ENCODE measurements around the gene CD84. TPM values are rescaled to one million over a fixed set of nuclear protein-coding genes. Genes with fewer than 3 reads are reported as not detected.
"Not testable (repeated sequence)": the region's sequence is repeated elsewhere in the genome, so short reads cannot be mapped to it uniquely, and the experiment has no call there.

CD84 gene, protein sequence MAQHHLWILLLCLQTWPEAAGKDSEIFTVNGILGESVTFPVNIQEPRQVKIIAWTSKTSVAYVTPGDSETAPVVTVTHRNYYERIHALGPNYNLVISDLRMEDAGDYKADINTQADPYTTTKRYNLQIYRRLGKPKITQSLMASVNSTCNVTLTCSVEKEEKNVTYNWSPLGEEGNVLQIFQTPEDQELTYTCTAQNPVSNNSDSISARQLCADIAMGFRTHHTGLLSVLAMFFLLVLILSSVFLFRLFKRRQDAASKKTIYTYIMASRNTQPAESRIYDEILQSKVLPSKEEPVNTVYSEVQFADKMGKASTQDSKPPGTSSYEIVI
- 1 to 10 TPM in 9 of 10 donors, under 1 TPM in 1; 0.71 to 3.8 (median 1.8) TPM for polyA plus RNA-seq (ENCODE audit: insufficient read length in 10 of 10)
- long read RNA-seq, donor 1: 0 reads
- long read RNA-seq, donor 2: 0 reads
- long read RNA-seq, donor 3: 0 reads
- long read RNA-seq, donor 4: 0 reads
- long read RNA-seq, donor 5, full-length matches to known transcripts: 1 of 1 reads
- long read RNA-seq, donor 5, partial matches to known transcripts: 0 of 1 reads
- long read RNA-seq, donor 5, other reads (novel, unspliced or antisense): 0 of 1 reads
- long read RNA-seq, donor 6: 0 reads
- long read RNA-seq, donor 7: 0 reads
- long read RNA-seq, donor 8: 0 reads
- long read RNA-seq, donor 9: 0 reads

DNA sequence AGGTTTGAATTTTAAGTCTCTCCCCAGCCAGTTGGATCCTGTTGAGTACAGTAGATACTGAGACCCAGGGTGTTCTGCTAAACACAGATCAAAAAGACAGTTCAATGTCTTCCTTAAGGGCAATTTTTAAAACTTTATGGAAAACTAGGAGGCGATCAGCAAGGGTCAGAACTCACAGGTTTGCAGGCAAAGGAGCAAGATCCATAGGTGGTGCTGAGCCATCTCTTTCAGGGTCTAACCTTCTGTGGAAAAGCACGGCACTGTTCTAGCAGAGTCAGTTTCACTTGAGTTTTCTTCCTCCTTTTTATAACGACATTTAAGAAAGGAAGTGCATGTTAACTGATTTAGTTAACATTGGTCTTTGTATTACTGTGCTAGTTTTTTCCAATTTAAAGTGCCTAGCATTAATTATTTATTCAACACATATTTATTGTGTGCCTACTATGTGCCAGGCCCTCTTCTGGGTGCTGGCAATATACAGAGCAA, at the start of gene CD84:
CD84 (minus strand) TSS at position 281 of the 486 bp plus-strand sequence; CDS start at position 222, 59 bp downstream.
- DNase-seq: no peak

DNA sequence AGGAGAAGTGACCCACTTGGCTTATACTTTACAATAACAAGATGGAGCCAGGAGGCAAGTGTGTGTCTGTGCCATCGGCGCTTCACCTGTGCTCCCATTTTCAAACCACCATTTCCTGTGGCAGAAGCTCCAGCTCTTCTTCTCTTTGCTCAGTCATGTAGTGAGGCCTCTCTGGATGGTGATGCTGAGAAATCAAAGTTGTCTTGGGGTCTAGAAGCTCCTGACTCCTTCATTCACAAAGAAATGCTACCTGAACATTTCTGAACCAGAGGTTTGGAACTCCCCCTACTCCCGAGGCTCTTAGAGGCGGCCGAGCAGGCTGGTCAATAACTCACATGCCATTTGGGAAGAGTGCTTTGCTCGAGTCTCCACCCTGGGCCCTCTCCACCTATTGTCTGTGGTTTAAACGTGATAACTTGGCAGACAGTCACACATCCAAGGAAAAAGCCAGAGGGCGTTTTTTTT, 49.5 kb upstream of the CD84 start:
- DNase-seq: no peak

DNA sequence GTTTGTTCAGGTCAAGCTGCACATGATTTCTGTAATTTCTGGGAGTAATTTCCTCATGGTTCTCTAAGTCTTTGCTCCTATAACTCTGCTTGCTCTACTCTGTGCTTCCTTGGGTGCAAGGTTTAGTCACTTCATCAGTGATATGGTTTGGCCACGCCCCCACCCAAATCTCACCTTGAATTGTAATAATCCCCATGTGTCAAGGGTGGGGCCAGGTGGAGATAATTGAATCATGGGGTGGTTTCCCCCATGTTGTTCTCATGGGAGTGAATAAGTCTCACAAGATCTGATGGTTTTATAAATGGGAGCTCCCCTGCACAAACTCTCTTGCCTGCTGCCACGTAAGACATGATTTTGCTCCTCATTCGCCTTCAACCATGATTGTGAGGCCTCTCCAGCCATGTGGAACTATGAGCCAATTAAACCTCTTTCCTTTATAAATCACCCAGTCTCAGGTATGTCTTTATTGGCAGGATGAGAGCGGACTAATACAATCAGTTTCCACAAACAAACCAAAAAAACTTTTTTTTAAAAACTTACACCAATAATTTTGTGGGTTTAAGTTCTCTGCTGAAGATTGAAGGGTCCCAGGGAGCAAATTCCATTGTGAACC, 48.5 kb upstream of the CD84 start:
- DNase-seq: not testable (repeated sequence)

DNA sequence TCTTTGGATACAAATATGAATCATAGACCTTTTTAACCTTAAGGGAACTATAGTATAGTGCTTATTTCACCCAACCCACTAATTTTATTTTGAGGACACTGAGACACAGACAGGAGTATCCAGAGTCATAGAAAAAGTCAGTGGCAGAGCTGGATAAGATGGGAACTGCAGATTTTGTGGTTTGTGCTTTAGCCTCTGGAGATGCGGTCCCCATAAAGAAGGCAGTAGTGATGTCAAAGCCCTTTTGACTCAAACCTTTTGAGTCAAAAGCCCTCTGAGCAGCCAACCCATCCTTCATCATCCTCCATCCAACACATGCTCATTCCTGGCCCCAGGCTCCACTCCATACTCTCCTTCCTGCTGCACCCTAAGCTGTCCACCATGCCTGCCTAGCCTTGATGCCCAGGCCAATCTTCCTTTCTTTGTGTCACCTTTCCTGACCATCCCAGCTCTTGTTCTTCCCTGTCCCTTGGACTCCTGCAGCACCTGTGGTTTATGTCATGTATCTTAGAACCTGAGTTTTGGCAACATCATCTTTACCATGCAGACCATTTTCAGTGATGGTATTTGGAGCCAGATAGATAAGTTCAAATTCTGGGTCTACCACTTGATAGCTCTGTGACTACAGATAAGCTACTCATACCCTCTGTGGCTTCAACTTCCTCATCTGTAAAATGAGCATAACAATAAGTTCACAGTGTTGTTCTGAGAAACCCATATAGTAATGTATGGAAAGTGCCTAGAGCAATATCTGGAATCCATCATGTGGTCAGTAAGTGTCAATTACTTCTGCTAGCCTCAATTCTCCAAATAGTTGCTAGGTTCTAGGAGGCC, 47.4 kb upstream of the CD84 start:
- no peak for DNase-seq

DNA sequence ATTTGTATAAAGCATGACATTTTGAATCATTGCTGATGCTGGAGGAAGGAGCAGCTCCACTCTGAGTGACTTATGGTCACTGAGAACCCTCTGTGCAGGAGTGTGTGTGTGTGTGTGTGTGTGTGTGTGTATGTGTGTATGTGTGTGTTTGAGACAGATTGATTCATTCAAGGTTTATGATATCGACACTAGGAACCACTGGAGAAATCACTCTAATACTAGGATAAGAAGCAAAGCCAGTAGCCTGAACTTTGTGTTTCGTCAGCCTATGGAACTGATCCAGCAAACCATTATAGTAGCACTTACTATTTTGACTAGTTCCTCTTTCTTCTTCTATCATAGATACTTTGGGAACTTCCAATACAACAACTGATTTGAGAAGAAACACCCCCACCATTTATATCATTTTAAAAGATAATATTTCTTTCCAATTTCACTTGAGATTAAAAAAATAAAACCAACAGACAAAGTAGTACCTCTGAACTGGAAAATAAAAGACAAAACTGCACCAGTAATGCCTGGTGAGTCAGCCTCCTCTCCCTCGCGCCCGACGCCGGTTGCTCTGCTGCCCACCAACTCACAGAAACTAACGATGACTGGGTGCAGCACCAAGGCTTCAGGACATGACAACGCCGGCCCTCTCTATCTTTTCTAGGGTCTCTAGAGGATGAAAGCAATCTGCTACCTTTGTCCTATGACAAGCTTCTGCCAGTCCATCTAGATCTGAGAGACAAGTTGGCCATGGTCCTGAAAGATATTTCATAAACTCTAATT, 46.6 kb upstream of the CD84 start:
- no peak for DNase-seq

DNA sequence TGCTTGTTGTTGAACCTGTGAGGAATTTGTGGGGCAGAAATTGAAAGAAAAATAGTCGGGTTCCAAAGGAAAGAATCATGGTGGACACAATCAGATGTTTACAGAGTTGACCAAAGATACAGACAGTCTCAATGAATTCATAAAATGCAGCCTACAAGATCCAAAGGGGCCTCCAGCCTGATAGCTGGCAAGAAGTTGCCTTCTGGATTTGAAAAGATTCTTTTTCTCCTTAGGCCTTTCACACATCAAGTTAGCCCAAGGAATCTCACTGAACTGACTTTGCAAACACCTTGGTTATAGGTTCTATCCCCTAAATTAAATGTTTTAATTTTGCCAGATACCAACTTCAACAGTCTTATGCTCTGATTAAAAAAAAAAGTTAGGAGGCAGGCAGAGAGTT, 46.0 kb upstream of the CD84 start:
- no peak for DNase-seq

DNA sequence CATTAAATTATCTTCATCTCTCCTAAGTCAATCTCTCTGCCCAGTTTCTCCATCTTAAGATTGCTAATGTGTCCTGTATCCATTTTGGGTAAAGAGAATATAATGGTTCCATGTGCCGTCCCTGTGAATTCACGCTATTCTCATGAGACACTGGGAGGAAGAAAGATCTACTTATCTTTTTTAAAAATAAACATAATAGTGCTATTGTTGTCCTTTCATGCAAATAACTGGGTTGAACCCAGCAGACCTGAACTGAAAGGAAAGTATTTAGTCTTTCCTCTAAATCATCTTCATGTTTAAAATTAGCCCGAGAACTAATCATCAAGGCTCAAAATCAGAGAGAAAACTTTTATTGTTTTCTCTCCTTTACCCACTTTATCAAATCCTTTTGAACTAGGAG, 45.2 kb upstream of the CD84 start:
- DNase-seq: no peak

DNA sequence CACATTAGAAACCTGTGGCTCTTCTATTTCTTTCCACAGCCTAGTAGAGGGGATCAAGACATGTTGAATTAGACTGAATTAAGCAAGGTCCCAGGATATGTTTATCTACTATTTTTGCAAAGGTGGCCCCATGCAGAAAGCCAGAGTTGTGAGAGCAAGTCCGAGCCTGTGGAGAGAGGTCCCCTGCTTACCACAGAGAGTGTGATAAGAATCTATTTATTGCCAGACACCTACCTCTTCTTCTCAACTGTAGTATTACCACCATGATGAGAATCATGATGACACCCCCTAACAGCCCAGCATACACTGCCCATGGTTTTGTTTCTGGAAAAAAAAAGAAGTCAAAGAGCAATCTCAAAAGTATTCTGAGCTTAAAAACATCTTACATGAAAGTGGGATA, 44.6 kb upstream of the CD84 start:
- DNase-seq: no peak

DNA sequence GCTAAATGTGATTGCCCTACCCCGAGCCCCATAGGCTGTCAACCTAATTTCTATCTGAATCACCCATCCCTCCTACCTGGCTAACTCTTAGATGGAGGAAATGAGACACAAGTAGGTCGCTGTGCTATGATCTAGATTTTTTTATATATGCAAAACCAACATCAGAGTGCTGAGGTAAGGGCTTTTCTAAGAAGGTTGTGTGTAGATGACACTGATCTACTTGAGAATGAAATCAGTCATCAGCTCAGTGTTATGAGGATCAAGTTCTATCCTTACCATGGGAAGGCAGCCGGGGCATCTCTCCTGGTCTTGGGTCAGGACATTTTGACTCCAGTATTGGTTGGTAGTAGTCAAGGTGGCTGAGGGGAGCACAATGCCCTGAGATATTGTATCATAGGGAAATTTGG, 43.9 kb upstream of the CD84 start:
- DNase-seq: no peak

DNA sequence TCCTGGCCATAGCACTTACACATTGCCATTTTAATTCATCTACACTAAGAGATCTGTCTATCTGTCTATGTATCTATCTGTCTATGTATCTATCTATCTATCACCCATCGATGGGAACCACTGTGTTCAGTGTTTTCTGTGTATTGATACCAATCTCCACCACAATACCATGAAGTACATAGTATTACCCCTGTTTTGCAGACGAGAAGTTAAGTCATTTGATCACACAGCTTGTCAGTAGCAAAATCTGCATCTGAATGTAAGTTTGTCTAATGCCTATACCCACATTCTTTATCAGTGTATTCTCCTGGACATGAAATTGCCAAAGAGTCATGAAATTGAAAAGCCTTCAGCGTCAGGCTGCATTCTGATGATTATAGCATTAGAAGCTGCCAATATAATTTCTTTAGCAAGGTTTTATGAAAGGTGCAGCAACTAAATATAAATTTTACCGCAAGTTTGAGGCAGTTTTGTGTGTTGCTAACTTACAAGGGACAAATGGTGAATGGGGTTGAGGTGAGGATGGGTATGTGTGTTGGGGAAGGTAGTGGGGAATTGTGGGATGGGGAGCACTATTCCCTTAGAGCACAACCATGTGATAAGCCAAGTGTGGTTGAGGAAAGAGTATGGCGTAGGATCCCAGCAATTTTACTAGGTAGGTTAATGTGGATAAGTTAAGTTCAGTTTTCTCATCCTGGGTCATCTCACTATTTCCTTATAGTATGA, 43.4 kb upstream of the CD84 start:
- DNase-seq: no peak

DNA sequence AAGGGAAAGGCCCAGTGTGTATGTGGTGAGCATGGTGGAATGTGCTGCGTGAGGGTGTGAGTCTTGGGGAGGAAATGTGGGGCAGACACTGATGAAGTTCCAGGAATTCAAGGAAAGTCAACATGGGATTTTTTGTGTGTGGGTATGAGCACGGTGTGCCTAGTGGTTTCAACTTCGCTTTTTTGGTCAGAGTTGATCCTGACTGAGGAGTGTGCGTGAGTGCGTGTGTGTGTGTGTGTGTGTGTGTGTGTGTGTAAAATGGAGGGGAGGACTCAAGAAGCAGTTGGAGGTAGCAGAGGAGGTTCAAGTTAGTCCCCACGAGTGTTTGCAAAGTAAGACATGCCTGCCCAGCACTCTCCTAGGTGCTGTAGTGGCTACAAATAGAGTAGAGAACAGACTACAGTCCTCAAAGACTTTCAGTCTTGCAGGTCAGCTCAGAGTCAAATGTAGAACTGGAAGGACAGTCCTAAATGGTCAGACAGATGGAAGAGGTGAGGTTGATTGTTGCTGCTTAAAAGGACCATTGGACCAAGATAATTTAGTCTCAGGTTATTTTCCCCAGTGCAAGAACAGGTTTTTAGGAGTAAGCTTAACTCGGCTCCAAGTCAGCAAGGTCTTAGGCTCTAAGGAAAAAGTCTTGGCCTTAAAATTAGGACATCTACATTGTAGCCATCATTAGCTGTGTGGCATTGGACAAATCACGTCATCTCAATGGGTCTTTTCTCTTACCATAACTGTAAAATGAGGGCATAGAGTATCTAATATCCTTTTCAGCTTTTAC, 42.5 kb upstream of the CD84 start:
- no peak for DNase-seq

DNA sequence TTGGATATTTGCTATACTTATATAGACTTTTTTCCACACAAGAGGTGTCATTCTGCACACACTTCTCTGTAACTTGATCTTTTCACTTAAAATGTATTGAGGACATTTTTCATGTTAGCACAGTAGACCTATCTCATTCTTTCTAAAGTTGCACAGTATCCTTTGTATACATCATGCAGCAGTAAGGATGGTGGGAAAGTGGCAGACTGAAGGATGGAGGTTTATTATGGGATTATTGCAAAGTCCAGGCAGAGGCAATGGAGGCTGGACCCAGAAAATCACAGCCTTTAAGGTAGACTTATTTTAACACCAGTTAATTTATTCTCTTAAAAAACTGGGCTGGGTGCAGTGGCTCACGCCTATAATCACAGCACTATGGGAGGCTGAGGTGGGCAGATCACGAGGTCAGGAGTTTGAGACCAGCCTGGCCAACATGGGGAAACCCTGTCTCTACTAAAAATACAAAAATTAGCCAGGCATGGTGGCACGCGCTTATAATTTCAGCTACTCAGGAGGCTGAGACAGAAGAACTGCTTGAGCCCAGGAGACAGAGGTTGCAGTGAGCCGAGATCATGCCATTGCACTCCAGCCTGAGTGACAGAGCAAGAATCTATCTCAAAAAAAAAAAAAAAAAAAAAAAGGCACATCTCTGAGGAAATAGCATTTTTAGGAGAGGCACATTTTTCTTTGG, 41.8 kb upstream of the CD84 start:
- no peak for DNase-seq

DNA sequence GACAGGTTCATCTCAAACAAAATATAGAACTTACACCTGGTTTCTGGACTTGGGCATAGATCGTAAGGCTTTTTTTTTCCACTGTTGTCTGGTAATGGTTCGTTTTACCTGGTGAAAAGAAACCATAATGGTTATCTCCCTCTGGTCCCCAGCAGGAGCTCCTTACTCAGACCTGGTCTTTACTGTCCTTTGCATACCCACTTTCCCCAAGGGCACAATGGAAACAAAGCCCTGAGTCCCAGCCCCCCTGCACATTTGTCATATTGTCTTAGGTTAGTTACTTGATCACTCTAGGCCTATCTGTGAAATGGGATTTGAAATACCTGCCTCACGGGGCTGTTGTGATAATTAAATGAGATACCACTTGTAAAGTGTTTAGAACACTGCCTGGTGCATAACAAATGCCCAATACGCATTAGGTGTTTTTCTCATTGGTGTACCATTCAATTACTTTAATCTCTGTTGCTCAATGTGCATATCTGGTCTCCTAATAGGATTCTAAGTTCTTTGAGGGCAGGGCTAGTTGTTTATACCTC, 40.5 kb upstream of the CD84 start:
- DNase-seq: no peak

DNA sequence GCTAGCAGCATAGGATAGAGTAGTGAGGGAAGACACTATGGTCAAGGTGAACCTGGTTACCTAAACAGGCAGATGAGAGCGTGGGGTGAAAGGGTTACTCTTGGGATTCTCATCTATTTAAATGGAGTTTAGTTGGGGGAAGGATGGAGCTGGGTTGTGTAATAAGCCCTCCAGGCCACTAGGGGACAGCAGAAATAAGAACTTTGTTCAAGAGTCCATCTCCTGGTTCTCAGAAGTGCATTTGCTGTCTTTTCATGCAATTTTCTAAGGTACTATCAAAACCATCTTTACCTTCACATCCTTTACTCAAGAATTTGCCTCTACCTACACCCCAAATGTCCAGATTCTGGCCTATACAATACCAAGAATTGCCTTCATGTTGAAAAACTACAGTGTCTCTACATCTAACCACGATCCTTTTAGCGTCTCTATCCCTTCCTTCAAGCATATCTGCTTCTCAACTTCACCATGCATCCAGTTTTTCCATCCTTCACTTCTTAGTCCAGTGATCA, 39.5 kb upstream of the CD84 start:
- DNase-seq: no peak

DNA sequence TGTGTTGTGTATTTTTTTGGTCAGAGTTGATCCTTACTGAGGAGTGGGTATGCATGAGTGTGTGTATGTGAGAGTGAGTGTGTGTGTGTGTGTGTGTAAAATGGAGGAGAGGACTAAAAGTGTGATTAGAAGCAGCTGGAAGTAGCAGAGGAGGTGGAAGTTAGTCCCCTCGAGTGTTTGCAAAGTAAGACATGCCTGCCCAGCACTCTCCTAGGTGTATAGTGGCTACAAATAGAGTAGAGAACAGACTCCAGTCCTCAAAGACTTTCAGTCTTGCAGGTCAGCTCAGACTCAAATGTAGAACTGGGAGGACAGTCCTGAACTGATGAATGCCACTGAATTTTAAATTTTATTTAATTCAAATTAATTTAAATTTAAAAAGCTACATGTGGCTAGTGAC, 39.0 kb upstream of the CD84 start:
- no peak for DNase-seq

DNA sequence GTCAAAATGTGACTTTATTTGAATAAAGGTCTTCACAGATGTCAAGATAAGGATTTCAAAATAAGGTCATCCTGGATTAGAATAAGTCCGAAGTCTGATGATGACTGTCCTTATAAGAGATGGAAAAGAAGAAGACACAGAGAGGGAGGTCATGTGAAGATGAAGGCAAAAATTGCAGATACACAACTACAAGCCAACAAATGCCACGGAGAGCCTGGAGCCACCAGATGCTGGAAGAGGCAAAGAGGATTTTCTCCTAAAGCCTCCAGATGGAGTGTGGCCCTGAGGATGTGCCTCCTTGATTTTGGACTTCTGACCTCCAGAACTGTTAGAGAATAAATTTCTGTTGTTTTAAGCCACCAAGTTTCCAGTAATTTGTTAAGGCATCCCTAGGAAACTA, 36.4 kb upstream of the CD84 start:
- no peak for DNase-seq

DNA sequence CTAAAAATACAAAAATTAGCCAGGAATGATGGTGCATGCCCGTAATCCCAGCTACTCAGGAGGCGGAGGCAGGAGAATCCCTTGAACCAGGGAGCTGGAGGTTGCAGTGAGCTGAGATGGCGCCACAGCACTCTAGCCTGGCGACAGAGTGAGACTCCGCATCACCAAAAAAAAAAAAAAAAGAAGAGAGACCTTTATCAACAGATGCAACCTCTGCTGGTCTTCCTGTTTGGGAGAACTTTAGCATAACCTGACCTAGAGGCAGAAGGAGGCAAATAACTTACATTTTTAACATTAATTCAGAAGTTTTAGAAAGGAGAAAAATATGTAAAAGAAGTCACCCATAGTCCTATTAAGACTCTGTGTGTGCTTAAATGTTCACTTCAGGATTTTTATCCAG, 35.1 kb upstream of the CD84 start:
- no peak for DNase-seq

DNA sequence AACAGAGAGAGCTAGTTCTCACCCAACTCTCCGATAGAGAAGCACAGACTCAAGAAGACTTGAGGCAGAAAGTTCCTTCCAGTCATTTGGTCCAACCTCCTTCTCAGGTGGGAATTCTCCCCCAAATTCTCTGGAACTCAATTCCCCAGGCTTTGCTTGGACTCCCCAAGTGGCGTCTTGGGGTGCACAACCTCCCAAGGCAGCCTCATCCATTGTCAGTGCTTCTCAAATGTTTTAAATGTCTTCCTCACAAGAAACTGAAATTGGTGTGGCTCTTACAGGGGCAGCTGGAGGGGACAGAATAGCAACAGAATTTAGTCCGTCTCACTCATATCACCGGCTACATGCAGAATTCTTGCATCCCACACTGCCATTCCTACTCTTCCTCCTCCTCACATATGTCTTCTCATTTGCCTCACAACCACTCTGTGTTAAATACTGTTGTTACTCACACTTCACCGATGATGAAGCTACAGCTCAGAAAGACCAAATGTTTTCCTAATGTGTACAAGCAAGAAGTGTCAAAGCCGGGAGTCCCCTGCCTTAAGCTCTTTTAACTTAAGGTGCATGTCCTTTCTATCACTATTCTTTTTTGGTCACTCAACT, 33.4 kb upstream of the CD84 start:
- no peak for DNase-seq
